Loucy (cell line): ENCODE data around the gene MAN1A2.

Experiments used
- H2AFZ ChIP-seq: fragments of 200-600 bp; sonication (generic); 2 replicates; pipeline ENCODE4 v1.6.0; 2016; ENCODE audit warnings: antibody characterized with exemption, mild to moderate bottlenecking, low read length, moderate library complexity
- H3F3A ChIP-seq: fragments of 200-600 bp; 2 replicates; pipeline ENCODE4 v1.6.0; 2016; ENCODE audit warnings: antibody characterized with exemption, low read depth, mild to moderate bottlenecking
- H3K27me3 ChIP-seq: fragments of 200-600 bp; sonication (generic); 2 replicates; pipeline ENCODE4 v1.6.1; 2014; ENCODE audit warnings: low read length, mild to moderate bottlenecking; ENCODE audit not compliant: insufficient read depth, poor library complexity, severe bottlenecking
- H3K36me3 ChIP-seq: fragments of 200-600 bp; sonication (generic); 2 replicates; pipeline ENCODE4 v1.6.1; 2016; ENCODE audit warnings: low read length; ENCODE audit not compliant: insufficient read depth
- H3K4me1 ChIP-seq: fragments of 200-600 bp; sonication (generic); 2 replicates; pipeline ENCODE4 v1.5.1; 2014; ENCODE audit warnings: low read length, mild to moderate bottlenecking; ENCODE audit not compliant: insufficient read depth, poor library complexity, severe bottlenecking
- H3K4me2 ChIP-seq: fragments of 200-600 bp; sonication (generic); 2 replicates; pipeline ENCODE4 v1.6.0; 2014; ENCODE audit warnings: antibody characterized with exemption, low read length, low read depth, mild to moderate bottlenecking; ENCODE audit not compliant: poor library complexity, severe bottlenecking
- H3K4me3 ChIP-seq: fragments of 200-600 bp; sonication (generic); 2 replicates; pipeline ENCODE4 v1.5.1; 2014; ENCODE audit warnings: low read length, mild to moderate bottlenecking, mixed read lengths; ENCODE audit not compliant: poor library complexity, severe bottlenecking
- H3K79me2 ChIP-seq: fragments of 200-600 bp; sonication (generic); 2 replicates; pipeline ENCODE4 v1.6.1; 2014; ENCODE audit warnings: low read length; ENCODE audit not compliant: insufficient read depth
- H3K9ac ChIP-seq: fragments of 200-600 bp; sonication (generic); 2 replicates; pipeline ENCODE4 v1.6.0; 2014; ENCODE audit warnings: mild to moderate bottlenecking, low read depth, low read length, moderate library complexity; ENCODE audit not compliant: poor library complexity, severe bottlenecking
- H3K9me2 ChIP-seq: fragments of 200-600 bp; sonication (generic); replicated peaks from 2 replicates; pipeline ENCODE4 v1.6.1; 2016; ENCODE audit warnings: low read depth, low read length, mixed read lengths
- H3K9me3 ChIP-seq: fragments of 200-600 bp; sonication (generic); 2 replicates; pipeline ENCODE4 v1.6.1; 2014; ENCODE audit warnings: mild to moderate bottlenecking, antibody characterized with exemption, low read length, low read depth; ENCODE audit not compliant: insufficient read depth
- H4K20me1 ChIP-seq: fragments of 200-600 bp; sonication (generic); 2 replicates; pipeline ENCODE4 v1.6.0; 2014; ENCODE audit warnings: antibody characterized with exemption, low read length, mild to moderate bottlenecking; ENCODE audit not compliant: insufficient read depth, poor library complexity, severe bottlenecking
- EZH2phosphoT487 ChIP-seq: fragments of 200-600 bp; IDR thresholded peaks from 2 replicates; pipeline ENCODE4 v1.6.1; 2018; ENCODE audit warnings: antibody characterized with exemption, mild to moderate bottlenecking, moderate library complexity, borderline replicate concordance
- TF ChIP-seq, protein P1 (sequence below): fragments of 200-600 bp; sonication (generic); conservative IDR thresholded peaks from 2 replicates; pipeline ENCODE4 v1.5.1; 2014; ENCODE audit warnings: mild to moderate bottlenecking, antibody characterized with exemption, low read length

MAN1A2 gene

DNA sequence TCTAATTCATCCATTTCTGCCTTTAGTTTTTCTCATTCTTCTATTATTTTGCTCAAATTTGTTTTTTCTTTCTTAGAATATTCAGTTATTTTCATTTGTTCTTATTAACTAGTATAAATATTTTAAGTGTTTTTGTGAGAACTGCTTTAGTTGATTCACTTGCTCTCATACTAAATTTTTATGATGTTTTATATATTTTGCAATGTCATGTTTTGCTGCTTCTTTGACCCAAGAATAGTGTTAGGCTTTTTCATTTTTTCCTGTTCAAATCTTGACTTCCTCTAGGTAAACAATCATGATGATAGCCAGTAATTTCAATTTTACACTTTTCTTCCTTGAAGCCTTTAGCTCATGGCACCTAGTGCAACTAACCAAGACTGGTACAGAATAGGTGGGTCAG is 45.2 kb downstream of the MAN1A2 start:
- 0 out of 2 replicates have a peak, but pooled peaks cover 10% of the 10 kb centered on the region for H3K79me2 ChIP-seq
- no peak for TF ChIP-seq EZH2phosphoT487
- TF ChIP-seq, protein P1, sequence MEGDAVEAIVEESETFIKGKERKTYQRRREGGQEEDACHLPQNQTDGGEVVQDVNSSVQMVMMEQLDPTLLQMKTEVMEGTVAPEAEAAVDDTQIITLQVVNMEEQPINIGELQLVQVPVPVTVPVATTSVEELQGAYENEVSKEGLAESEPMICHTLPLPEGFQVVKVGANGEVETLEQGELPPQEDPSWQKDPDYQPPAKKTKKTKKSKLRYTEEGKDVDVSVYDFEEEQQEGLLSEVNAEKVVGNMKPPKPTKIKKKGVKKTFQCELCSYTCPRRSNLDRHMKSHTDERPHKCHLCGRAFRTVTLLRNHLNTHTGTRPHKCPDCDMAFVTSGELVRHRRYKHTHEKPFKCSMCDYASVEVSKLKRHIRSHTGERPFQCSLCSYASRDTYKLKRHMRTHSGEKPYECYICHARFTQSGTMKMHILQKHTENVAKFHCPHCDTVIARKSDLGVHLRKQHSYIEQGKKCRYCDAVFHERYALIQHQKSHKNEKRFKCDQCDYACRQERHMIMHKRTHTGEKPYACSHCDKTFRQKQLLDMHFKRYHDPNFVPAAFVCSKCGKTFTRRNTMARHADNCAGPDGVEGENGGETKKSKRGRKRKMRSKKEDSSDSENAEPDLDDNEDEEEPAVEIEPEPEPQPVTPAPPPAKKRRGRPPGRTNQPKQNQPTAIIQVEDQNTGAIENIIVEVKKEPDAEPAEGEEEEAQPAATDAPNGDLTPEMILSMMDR: no peak
- no peak overlapping the region for H3K4me2 ChIP-seq
- H3K9ac ChIP-seq: no peak overlapping the region
- H3K4me3 ChIP-seq: no peak overlapping the region
- no peaks in the 10 kb centered on the region for H3F3A ChIP-seq
- H3K27me3 ChIP-seq: no peaks in the 10 kb centered on the region
- peaks cover 40% of the 10 kb centered on the region for H3K36me3 ChIP-seq
- H3K9me3 ChIP-seq: no peaks in the 10 kb centered on the region
- H2AFZ ChIP-seq: no peak overlapping the region
- H3K4me1 ChIP-seq: peaks cover 12% of the 10 kb centered on the region
- no peaks in the 10 kb centered on the region for H4K20me1 ChIP-seq
- H3K9me2 ChIP-seq: no peaks in the 10 kb centered on the region

DNA sequence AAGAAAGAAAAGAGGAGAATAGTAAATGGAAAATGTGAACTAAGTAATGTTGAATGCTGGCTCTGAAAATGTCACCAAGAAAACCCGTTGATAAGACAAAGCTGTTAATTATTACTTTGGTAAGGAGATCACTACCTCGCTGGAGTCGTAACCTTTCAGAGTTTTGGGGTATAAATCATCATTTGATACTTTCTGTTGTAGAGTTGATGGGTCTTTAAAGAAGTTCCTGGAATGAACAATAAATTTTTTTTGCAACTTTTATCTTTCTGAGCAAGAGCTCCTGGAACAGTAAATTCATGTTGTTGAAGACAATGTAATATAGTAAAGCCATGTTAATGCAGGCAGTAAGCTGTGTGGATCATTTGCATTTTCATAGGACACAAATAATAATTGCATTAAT is 46.2 kb downstream of the MAN1A2 start:
- no peak overlapping the region for H2AFZ ChIP-seq
- H3K4me3 ChIP-seq: no peak overlapping the region
- H4K20me1 ChIP-seq: no peaks in the 10 kb centered on the region
- no peaks in the 10 kb centered on the region for H3K9me3 ChIP-seq
- peaks cover 12% of the 10 kb centered on the region for H3K4me1 ChIP-seq
- H3K36me3 ChIP-seq: peaks cover 34% of the 10 kb centered on the region
- no peak overlapping the region for H3K4me2 ChIP-seq
- TF ChIP-seq, protein P1: no peak
- TF ChIP-seq EZH2phosphoT487: no peak
- 0 out of 2 replicates have a peak, but pooled peaks cover 10% of the 10 kb centered on the region for H3K79me2 ChIP-seq
- no peaks in the 10 kb centered on the region for H3K27me3 ChIP-seq
- H3K9me2 ChIP-seq: no peaks in the 10 kb centered on the region
- no peaks in the 10 kb centered on the region for H3F3A ChIP-seq
- no peak overlapping the region for H3K9ac ChIP-seq

DNA sequence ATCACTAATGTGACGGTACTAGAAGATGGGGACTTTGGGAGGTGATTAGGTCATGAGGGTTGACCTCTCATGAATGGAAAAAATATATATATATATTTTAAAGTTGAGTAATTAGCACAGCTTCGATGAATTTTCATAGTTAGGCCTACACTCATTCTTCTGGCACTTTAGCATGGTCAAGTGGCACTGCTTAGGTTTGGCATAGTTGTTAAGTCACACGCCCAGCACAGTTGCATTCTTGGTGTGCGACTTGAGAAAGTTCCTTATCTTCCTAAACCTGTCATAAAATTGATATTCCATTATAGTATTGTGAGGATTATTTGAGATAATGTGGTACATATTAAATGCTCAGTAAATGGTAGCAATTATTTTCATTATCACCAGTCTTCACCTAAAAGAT is 47.7 kb downstream of the MAN1A2 start:
- Histone ChIP-seq H3F3A (no peaks in the 10 kb centered on the region), H3K4me3 (no peak overlapping the region), H3K9me3 (no peaks in the 10 kb centered on the region), H3K36me3 (peaks cover 38% of the 10 kb centered on the region), H3K4me2 (no peak overlapping the region), H3K9me2 (no peaks in the 10 kb centered on the region), H3K9ac (no peak overlapping the region), H3K27me3 (no peaks in the 10 kb centered on the region), H4K20me1 (no peaks in the 10 kb centered on the region), H3K4me1 (peaks cover 12% of the 10 kb centered on the region), H2AFZ (no peak overlapping the region), H3K79me2 (0 out of 2 replicates have a peak, but pooled peaks cover 4% of the 10 kb centered on the region)
- TF ChIP-seq EZH2phosphoT487: no peak
- TF ChIP-seq, protein P1: no peak
